Stimulated activated CD4-positive, alpha-beta T cell treated with anti-CD3 and anti-CD28 coated beads, TNF-alpha, amount 100 ng/mL, for 1 hour (primary cell): ENCODE measurements around the gene CDYL2.

Source experiments
- DNase-seq, 3 donors: peaks; one replicate each; pipeline ENCODE4 v3.0.0-alpha.2; 2020; ENCODE audit warnings: low read depth in 3 of 3, low spot score in 1 of 3

CDYL2 gene

DNA sequence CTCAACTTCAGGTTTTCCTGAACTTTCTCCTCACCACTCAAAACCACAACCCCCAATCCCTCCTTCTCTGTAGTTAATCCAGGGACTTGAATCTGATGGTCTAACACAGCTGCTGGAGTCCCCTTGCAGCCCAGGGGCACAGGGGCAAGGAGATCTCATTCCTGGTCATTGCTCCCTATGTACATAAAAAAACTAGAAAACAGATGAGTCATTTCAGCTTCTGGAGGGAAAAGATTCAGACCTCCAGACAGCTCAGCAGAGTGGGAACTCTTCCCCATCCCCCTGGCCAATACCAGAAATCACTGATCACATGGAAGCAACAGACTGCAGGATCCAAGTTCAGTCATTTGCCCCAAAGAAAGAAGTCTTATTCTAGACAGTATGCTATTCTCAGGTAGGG lies 201.5 kb downstream of the CDYL2 start:
- no peak for DNase-seq

DNA sequence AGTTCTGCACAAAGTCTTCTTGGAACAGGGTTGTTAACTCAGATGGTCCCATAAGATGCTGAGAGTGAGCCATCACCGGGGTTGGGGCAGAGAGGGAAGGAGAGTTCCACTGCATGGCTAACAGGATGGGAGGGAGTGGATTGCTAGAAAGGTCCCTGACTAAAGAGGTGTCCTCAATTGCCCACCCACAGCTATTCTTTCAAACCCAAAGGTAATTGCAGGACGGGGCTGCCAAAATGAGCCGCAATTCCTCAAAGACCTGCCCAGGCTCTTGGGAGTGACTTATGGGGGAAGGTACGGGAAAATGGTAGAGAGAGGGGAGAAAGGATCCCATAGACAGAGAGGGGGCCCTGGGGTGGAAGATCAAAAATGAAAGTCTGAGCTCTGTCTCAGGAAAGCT lies 203.2 kb downstream of the CDYL2 start:
- DNase-seq = no peak

DNA sequence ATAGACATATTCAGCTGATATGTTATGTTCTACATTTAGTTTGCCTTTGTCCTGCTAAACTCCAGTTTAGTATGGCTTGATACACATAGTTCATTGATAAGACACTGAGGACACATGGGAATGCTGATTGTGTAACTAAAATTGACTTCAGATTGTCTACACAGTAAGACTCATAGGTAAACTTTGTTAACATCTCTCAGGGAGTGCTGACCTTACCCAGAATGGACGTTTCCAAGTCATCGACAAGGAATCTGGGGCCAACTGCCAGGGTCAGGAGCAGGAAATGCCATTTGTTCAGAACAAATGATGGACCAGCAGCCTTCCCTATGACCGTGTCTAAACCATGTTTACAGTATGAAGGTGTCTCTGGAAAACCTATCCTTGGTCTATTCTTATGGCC lies 204.9 kb downstream of the CDYL2 start:
- DNase-seq = no peak

DNA sequence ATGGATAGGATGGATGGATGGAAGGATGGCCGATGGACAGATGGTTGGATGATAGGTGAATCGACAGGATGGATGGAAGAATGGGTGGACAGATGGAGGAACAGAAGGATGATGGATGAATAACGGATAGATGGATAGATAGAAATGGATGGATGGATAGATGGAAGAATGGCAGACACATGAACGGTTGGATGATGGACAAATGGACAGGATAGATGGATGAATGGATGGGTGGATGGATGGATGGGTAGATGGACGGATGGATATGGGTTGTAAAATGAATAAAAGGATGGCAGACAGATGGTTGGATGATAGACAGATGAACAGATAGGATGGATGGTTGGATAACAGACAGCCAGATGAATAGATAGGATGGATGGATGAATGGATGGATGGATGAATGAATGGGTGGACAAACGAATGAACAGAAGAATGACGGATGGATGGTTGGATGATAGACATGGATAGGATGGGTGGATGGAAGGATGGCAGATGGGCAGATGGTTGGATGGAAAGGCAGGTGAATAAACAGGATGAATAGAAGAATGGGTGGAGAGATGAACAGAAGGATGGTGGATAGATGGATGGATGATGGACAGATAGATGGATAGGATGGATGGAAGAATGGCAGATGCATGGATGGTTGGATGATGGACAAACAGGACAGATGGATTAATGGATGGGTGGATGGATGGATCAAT lies 207.7 kb downstream of the CDYL2 start:
- no peak for DNase-seq

DNA sequence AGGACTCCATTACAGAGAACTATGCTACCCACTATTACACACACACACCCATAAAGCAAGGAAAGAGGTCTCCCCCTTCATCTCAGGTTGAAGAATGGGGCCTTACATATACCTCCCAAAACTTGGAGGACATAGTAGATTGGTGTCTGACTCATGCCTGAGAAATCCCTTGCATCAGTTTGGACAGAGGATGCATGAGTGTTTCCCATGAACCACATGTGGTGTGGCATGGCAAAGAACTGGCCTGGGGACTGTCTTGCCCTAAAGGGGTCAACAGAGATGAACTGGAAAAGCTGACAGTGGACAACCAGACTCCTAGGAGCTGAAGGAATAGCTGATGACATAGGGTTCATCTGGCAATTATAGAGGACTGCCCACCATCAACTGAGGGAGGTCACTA lies 209.6 kb downstream of the CDYL2 start:
- DNase-seq = no peak

DNA sequence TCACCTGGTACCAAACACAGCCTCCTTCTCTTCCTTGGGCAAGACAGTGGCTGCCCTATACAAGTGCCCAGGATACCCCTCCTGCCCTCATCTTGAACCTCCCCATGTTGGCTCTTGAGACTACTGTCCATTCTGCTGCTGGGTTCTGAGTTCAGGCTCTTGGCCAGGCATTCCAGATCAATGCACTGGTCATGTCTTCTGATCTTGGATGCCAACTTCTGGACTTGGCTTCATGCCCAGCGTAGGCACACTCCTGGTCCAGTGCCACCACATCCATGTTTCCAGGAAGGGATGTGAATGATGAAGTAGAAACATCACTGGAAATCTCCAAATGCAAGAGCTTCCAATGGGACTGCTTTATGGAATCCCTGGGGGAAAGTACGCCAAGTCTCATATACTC lies 212.1 kb downstream of the CDYL2 start:
- DNase-seq = no peak

DNA sequence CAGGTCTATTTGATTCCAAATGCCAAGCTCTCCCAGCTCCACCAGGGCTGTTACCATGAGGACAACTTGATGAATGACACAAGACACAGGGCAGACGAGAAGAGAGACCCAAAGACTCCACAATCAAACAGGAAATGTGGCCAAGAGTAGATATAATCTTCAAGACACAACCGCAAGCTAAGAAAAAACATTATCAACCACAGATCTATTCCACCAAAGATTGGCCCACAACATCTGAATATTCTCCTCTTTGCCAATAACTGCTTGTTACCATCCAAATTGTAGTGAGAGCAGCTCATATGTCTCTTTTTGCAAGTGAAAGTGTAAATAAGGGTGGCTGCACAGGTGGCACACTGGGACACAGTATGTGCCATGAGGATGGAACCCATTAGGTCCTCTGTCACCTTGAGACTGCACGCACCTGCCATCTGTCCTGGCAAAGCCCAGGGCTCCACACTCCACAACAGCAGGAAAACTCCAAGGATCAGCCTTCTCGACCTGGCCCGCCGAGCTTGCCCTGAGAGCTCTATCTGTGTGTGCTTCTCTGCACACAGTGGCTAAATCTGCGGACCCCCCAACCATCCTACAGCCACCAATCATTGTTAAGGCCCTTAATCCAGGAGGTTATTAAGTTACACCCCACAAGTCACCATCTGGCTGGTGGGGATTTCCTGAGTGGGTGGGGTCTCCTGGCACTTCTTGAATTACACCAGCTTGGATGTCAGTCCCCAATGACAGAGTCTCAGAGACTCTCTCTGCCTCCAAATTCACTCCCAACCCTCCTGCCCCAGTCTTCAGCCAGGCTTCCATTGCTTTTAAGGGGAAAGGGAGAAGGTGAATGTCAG lies 213.1 kb downstream of the CDYL2 start:
- DNase-seq = no peak

DNA sequence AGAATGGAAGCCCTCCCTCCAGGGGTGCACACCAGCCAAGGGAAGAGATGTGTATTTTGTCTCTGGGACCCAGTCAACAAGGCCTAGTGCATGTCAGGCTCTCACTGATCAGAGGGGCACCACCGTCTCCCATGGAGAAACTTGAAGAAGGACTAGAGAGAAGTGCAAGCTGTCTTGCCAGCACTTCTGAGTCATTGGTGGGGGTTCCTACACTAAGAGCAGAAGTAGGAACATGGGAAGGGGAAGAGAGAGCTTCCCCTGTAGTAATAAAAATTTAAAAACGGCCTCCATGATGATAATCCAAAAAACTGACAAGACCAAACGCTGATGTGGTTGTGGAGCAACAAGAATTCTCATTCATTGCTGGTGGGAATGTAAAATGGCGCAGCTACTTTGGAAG lies 217.3 kb downstream of the CDYL2 start:
- no peak for DNase-seq

DNA sequence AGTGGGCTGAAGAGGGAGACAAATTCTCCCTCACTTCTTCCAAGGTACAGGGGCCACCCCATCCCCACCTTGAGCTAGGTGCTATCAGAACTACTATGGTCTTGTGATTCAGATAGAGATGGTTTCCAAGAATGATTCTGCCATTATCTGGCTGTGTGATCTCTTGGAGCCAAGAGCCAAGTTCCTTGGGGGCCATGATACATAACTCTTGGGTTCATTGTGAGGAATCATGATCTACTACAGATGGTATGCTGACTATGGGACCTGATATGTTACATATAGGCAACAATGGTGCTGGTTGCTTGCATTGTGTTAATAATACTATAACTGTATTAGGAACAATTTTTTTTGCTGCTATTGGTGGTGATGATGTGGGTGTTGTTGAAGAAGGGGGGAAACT lies 217.9 kb downstream of the CDYL2 start:
- no peak for DNase-seq

DNA sequence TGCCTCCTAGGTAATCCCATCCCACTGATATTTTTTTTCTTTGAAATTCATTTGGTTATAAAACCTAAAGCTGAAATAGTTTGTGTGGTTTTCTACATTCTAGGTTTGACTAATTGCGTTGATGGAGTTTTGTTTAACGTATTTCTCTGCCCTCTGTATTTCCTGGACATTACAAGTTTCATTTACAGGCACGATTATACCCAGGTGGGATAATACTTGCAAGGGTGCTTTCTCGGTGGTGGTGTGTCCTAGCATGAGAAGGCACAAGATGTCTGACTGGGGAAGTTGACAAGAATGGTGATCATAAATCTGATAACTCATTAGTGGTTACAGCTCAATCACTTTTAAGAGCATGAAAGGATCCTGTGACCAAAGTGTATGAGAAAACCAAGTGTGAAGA lies 218.6 kb downstream of the CDYL2 start:
- DNase-seq = no peak

DNA sequence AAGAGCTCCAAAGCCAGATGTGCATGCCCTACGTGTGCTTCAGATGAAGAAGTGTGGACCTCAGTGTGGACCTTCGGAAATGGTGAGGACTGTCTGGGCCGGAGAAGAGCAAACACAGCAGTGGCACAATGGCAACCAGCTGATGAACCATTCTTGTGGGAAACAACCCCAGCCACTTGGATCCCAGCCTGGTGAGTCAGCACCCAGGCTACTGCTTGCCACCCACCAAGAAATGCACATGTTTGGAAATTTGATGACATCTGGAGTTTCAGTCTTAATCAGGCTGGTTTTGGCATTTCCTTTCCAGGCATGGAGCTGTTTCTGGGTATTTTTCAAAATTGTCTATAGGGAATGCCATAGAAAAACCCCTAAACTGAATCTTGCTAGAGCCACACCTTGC lies 220.9 kb downstream of the CDYL2 start:
- no peak for DNase-seq

DNA sequence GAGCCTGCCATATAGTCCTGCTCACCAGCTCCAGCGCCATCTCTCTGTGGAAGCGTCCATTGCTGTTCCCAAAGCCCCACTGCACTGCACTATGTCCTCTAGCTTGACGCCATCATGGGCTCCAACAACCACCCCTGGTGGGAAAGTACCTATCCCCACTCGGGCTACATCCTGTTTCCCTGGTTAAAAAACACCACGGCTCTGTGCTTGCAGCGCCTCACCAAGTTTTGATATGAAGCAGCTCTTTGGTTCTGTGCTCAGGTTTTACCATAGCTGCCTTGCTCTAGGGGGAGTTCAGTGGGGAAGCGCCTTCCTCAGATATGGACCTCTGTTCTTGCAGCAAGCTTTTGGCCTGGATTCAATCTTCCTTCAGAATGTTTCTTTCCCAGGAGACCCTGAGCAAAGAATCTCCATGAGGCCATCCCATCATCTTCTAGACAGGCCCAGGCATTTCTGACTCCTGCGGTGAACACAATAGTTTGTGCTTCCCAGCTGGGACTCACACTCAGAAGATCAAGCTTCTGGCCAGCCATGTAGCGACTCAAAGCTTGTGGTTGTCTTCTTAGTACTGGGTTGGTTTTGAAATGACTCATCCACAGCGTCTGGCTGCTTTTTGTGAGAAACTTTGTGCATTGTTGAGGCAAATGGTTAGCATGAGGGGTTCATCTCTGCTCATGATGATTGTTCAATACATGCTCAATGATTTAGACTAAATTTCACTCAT lies 224.1 kb downstream of the CDYL2 start:
- DNase-seq = peak; percentile 24 to 31 (median 24)

DNA sequence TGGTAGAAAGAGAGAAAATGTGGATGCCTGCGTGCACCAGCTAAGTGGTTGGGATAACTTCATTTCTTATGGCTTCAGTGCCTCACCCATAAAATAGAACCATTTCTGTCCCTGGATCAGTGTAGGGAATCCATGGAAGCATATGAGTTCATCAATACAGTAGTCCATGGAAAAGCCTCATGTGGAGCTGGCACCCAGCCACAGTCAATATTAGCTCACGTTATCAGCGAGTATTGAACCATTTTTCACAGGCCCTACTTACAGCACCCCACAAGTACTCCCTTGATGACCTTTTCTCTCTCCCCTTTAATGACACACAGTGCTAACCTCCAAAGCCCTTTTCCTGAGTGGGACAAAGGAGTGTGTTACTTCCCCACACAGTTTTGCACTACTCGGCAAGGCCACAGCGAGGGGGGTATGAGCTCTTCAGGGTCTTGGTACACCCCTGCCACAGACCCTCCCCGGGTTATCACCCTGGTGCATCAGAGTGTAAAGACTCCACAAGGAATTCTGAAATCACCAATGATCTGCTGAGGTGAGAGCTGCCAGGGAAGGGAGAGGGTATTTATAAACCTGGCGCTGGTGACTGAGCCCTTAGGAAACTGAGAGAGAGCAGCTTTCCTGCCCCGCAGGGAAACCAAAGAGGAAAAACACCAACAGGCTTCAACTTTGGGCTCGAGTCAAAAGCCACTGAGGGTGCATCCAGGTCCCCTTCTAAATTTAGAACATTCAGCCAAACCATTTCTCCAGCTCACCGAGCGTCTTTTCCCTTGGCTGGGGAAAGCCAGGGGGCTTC lies 226.7 kb downstream of the CDYL2 start:
- DNase-seq = no peak

DNA sequence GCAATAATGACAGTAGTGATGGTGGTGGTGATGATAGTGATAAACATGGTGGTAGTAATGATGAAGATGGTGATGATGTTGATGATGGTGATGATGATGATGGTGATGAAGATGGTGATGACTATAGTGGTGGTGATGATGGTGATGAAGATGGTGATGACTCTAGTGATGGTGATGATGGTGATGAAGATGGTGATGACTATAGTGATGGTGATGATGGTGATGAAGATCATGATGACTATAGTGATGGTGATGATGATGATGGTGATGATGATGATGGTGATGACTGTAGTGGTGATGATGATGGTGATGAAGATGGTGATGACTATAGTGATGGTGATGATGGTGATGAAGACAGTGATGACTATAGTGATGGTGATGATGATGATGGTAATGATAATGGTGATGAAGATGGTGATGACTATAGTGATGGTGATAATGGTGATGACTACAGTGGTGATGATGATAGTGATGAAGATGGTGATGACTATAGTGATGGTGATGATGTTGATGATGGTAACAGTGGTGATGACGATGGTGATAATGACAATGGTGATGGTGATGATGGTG lies 228.0 kb downstream of the CDYL2 start:
- no peak for DNase-seq

DNA sequence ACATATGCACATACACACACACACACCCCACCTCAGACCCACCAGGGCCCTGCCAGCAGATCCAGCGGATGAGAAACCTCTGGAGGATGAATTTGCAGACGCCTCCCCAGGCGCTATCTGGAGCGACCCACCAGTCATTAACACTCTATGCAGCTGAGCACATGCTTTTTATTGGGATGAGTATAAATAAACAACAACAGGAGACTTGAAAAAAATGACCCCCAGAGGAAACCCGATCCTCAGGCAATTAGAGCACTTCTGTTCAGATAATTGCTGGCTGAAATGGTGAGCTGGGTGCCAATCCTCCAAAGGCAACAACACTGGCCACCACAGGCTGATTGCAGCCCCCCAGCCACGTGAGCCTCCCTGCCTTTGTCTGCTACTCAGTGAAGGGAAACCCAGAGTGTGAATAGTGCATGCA lies 230.7 kb downstream of the CDYL2 start:
- no peak for DNase-seq

DNA sequence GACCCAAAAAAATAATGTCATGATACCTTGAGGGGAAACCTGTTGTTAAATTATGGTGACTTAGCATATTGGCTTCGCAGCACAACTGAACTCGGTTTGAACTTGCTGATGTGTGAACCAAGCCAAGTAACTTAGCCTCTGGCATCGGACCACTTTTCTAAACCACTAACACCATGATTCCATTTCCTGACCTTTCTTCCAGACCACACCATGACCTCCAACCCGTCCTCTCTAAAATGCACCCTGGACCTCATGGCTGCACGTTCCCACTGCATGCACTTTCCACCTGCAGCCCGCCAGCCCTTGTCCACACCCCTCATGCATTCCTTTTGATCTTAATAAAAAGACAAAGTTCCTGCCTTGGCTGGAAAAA lies 234.3 kb downstream of the CDYL2 start:
- DNase-seq = no peak

DNA sequence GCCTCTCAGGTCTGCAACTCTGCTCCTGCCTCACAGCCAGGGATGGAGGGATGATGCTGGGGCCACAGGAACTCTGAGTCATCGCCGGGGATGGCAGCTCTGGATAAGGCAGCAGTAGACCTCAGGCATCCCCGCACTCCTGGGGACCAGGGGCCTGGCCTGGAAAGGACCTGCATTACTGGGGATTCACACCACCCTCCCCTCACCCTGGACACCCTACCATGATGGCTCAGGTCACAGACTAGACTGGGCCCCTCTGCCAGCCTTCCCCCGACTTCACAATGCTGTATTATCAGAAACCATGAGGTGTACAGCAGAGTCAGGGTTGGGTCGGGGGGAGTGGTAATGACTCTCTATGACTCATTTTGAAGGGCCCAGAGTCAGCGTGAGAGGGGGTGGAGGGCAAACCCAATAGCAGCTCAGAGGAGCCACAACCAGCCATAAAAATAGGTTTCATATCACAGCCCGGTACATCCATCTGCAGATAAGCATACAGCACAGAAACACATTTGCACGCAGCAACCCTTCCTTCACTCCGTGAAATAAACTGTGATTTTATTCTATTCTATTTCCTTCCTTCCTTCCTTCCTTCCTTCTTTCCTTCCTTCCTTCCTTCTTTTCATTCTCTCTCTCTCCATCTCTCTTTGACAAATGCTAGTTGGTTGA lies 234.8 kb downstream of the CDYL2 start:
- DNase-seq = peak in 2 of 3 donors; percentile 15 to 50

DNA sequence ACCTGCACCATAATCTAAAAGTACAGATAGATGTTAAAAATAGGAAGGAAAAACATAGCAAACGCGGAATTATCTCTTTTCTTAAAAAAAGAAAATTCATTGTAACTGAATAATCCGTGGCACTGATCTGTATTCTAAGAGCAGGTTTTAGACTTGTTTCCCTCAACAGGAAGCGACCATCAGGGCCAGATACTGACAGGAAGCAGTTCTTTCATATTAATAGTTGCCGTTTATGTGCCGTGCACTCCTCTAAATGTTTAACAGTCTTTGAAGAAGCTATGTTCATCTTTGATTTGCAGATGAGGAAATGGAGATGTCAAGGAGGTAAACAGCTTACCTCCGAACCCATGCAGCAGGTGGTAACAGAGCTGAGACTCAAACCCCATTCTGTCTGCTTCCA lies 240.0 kb downstream of the CDYL2 start:
- DNase-seq = no peak

DNA sequence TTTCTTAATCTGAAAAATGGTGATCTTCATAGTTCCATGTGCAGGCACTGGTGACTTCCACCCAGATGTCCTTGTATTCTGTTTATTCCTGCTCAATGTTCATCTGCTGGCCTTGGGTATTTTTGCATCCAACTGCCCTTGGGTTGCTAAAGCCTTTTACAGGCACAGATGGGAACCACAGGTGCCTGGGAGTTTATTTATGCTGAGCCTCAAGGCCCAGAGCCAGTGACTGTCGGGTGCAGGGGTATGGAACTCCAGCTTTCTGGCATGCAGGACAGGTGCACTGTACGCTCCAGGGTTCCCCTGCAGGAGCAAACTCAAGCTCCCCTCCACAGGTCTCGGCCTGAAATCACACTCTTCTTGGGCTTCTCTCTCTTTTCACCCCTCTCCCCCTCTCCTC lies 241.3 kb downstream of the CDYL2 start:
- DNase-seq = no peak

DNA sequence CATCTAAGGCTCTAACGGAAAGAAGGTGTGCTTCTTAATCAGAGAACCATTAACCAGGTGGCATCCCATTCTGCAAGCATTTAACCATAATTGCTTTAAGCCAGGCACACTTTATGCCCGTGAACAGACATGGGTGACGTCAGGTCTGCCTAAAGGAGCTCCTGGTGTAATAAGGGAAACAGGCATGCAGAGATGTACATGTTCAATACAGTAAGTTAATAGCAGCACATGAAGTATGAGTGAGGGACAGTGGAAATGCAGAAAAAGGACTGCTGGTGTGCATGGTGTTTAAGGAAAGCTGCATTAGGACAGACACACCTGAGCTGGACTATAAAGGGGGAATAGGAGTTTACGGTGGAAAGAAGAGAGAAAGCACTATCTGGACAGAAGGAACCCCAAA lies 245.0 kb downstream of the CDYL2 start:
- DNase-seq = no peak
